Stimulated activated effector memory CD8-positive, alpha-beta T cell treated with anti-CD3 and anti-CD28 coated beads, Interleukin-12 subunit alpha, Interleukin-12 subunit beta, amount 100 ng/mL, for 72 hours (primary cell): ENCODE data around the gene SRGAP1.
"Not testable (repeated sequence)": the region's sequence is repeated elsewhere in the genome, so short reads cannot be mapped to it uniquely, and the experiment has no call there.

Experiments
- ATAC-seq: fragments of 150-1000 bp; cut with Tn5 transposase; 2 replicates; pipeline ENCODE4 v1.10.0; 2021
- DNase-seq, 2 donors: peaks; one replicate each; pipeline ENCODE4 v3.0.0; 2021 to 2022; ENCODE audit warnings: low spot score in 2 of 2
- H3K27ac Mint-ChIP-seq: one replicate; pipeline ENCODE4 v1.8.0; 2022; ENCODE audit warnings: mild to moderate bottlenecking, mixed read lengths
- H3K36me3 Mint-ChIP-seq: one replicate; pipeline ENCODE4 v1.8.0; 2022; ENCODE audit warnings: mild to moderate bottlenecking, mixed read lengths
- H3K4me1 Mint-ChIP-seq: one replicate; pipeline ENCODE4 v1.8.0; 2022; ENCODE audit warnings: mixed read lengths
- H3K4me3 Mint-ChIP-seq: one replicate; pipeline ENCODE4 v1.8.0; 2022; ENCODE audit warnings: mild to moderate bottlenecking, mixed read lengths
- H3K9me3 Mint-ChIP-seq: one replicate; pipeline ENCODE4 v1.8.0; 2022; ENCODE audit warnings: mixed read lengths

SRGAP1 gene

DNA sequence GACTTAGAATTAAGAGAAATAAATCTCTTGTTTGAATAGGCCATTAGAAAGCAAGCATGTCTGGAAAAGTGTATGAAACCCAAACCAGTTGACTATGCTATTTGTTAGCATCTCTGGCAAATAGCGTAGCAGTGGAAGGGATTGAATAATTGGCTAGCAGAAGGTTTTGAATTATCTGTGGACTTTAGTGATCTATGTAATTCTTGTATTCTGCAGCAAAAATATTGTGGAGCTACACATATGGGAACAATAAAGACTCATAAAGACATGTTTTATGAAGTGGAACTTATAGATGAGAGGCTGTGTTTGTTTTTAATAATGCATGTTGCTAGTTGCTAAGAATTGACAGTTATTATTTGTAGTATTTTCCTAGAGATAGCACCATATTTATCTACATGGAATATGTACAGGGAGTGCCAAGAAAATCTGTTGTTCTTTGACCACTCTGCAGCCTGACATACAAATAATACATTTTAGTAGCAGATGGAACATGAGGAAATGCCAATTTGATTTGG is 4.7 kb downstream of the SRGAP1 start:
- no peak for DNase-seq
- H3K27ac Mint-ChIP-seq: no peak overlapping the region
- no peak for ATAC-seq
- H3K4me3 Mint-ChIP-seq: no peak overlapping the region
- peaks cover 9% of the 10 kb centered on the region for H3K4me1 Mint-ChIP-seq
- H3K36me3 Mint-ChIP-seq: no peaks in the 10 kb centered on the region
- no peaks in the 10 kb centered on the region for H3K9me3 Mint-ChIP-seq

DNA sequence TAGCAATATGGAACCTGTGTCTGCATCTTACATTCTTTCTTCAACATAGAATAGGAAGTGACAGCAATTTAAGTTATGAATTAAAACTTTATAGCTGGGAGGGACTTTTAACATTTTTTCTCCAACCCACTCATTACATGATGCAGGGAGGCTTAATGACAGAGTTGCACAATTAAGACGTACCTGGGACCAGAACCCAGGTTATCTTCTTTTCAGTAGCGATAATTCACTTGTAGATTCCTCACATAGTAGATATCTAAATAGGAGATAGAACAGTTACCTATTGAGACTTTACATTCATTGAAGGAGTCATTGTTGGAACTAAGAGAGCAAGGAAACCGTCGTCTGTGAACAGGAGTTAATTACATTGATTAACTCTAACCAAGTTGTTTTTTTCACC is 5.1 kb downstream of the SRGAP1 start:
- DNase-seq: no peak
- H3K4me1 Mint-ChIP-seq: peaks cover 6% of the 10 kb centered on the region
- no peak overlapping the region for H3K27ac Mint-ChIP-seq
- no peaks in the 10 kb centered on the region for H3K36me3 Mint-ChIP-seq
- no peaks in the 10 kb centered on the region for H3K9me3 Mint-ChIP-seq
- no peak overlapping the region for H3K4me3 Mint-ChIP-seq
- no peak for ATAC-seq

DNA sequence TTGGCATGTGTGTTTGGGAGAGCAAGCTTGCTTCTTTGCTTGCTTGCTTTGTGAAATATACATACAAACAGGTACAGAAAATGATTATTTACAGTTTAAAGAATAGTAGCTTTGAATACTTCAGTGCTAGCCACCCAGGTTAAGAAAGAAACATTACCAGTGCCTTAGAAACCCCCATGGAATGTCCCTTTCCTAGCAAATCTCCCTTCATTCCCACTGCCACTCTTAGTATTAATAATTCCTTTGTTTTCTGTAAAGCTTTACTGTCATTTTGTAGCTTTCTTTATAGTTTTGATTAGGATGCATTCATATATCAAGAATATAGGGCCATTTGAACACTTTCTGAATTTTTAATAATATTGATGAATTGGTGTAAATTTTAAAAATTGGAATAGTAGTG is 9.5 kb downstream of the SRGAP1 start:
- Mint-ChIP-seq H3K36me3 (no peaks in the 10 kb centered on the region), H3K9me3 (no peaks in the 10 kb centered on the region), H3K27ac (no peak overlapping the region), H3K4me1 (no peaks in the 10 kb centered on the region), H3K4me3 (no peak overlapping the region)
- DNase-seq (no peak), ATAC-seq (no peak)

DNA sequence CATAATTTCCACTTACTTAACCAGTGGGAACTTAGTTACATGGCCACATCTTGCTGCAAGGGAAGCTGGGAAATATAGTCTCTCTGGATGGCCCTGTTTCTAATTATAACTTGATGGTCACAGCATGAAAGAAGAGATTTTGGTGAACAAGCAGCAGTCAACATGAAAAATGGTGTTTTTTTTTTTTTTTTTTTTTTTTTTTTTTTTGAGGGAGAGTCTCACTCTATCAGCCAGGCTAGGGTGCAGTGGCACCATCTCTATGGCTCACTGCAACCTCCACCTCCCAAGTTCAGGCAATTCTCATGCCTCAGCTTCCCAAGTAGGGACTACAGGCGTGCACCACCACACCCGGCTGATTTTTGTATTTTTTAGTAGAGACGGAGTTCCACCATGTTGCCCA is 10.8 kb downstream of the SRGAP1 start:
- ATAC-seq (no peak), DNase-seq (no peak)
- Mint-ChIP-seq H3K9me3 (no peaks in the 10 kb centered on the region), H3K4me3 (no peak overlapping the region), H3K27ac (no peak overlapping the region), H3K4me1 (no peaks in the 10 kb centered on the region), H3K36me3 (no peaks in the 10 kb centered on the region)

DNA sequence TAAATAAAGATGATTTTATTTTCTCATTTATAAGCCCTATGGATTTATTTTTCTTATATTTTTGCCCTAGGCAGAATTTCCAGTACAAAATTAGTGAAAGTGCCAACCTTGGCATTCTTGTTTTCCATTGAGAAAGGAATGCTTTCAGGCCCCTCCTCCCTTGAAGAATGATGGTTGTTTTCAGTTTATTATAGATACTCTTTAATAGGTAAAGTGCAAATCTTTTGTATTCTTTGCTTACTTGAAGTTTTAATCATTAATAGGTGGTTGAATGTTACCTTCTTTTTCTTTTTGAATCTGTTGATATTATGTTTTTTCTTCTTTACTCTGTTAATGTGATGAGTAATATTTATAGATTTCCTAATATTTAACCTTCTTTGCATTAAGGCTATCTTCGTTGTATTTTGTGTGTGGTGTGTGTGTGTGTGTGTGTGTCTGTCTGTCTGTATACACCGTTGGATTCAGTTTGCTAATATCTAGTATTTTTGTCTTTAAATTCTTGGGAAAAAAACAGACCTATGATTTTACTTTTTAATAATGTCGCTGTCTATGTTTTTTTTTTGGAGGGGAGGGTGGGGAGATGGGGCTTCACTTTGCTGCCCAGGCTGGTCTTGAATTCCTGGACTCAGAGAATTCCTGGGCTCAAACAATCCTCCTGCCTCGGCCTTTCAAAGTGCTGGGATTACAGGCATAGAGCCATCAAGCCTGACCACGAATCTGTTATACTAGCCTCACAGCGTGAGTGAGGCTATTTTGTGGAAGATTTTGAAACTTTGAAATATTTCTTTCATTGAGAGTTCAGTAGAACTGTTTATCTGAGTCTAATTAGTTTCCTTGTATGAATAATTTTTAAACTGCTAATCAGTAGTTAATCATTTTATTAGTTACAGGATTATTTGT is 13.5 kb downstream of the SRGAP1 start:
- Mint-ChIP-seq H3K27ac (no peak overlapping the region), H3K4me1 (no peaks in the 10 kb centered on the region), H3K4me3 (no peak overlapping the region), H3K36me3 (no peaks in the 10 kb centered on the region), H3K9me3 (no peaks in the 10 kb centered on the region)
- ATAC-seq: no peak
- no peak for DNase-seq

DNA sequence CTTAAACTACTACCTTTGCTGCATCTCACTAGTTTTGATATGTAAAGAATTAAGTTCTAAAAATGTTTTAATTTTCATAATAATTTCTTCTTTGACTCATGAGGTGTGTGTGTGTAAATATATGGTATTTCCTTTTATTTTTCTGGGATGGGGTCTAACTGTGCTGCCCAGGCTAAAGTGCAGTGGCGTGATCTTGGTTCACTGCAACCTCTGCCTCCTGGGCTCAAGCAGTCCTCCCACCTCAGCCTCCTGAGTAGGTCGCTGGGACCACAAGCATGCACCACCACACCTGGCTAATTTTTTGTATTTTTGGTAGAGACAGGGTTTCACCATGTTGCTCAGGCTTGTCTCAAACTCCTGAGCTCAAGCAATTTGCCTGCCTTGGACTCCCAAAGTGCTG is 15.4 kb downstream of the SRGAP1 start:
- H3K4me3 Mint-ChIP-seq, H3K4me1 Mint-ChIP-seq, H3K9me3 Mint-ChIP-seq, DNase-seq, H3K27ac Mint-ChIP-seq, H3K36me3 Mint-ChIP-seq, ATAC-seq: not testable (repeated sequence)

DNA sequence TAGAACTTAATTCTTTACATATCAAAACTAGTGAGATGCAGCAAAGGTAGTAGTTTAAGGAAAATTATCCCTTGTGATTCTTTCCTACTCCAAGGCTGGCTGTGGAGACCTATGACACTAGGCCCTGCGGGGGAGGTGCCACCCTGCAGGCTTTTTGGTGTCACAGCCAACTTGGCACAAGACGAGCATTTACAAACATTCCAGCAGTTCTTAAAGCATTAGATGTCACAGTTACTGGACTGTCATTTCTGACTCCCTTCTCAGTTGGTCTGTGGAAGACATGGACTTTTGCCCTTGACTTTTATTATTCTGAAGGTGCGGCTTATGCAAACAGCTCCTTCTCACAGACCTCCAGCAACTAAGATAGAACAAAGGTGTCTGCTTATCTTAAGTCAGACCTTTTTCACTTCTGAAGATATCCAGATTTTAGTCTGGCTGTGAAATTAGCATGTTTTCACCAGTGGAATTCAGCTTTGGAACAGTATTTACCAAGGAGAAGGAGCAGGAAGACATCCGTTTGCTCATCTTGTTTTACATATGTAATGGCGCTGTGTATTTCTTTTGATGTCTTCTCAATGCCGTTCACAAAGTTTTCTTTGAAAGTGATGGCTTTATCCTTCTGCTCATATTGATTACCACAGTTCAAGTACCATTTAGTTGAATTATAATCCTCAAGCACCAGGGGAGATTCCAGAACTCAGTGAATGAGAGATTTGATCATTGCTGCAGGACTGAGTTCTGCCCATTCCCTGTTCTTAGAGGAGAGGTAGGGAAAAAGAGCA is 17.9 kb downstream of the SRGAP1 start:
- Mint-ChIP-seq H3K4me1 (no peaks in the 10 kb centered on the region), H3K27ac (no peak overlapping the region), H3K9me3 (no peaks in the 10 kb centered on the region), H3K36me3 (no peaks in the 10 kb centered on the region), H3K4me3 (no peak overlapping the region)
- DNase-seq (no peak), ATAC-seq (no peak)

DNA sequence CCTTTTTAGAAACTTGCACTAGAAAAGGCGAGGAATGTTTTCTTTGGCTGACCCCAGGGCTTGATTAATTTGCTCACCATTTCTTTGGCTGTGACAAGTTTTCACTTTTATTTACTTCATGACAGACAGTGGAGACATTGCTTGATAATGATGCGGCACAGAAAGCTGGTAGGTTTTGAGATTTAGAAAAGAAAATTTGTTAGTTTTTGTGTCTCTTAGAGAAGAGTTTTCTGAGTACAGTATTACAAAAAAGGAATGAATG is 18.4 kb downstream of the SRGAP1 start:
- Mint-ChIP-seq H3K4me3 (no peak overlapping the region), H3K27ac (no peak overlapping the region), H3K36me3 (no peaks in the 10 kb centered on the region), H3K4me1 (no peaks in the 10 kb centered on the region), H3K9me3 (no peaks in the 10 kb centered on the region)
- ATAC-seq: no peak
- DNase-seq: no peak

DNA sequence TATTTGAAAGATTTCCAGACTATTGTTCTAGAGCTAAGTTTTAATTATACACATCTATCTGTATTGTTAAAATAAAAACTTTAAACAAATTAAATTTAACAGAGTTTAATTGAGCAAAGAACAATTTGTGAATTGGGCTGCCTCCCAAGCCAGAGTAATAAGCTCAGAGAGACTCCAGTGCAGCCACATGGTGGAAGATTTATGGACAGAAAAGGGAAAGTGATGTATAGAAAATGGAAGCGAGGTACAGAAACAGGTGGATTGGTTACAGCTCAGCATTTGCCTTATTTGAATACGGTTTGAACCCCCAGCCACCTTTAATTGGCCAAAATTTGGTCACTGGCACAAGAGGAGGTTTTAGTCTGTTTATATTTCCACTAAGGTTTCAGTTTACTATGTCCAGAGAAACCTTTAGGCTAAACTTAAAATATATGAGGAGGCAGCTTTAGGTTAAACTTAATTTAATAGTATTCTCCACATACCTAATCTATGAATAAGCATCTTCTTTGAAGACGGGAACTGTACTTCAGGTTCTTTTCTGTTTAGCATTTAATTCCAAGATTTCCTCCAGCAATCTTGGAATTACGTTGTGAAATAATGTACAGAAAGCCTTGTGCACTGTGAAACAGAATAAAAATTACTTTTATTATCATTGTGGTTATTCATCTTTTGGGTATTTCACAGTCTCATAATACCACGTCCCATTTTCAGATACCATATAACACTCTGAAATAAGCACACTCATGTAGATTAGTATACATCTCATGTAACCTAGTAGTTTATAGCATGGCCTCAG is 19.4 kb downstream of the SRGAP1 start:
- Mint-ChIP-seq H3K9me3 (no peaks in the 10 kb centered on the region), H3K27ac (no peak overlapping the region), H3K4me3 (no peak overlapping the region), H3K4me1 (no peaks in the 10 kb centered on the region), H3K36me3 (no peaks in the 10 kb centered on the region)
- no peak for DNase-seq
- ATAC-seq: no peak

DNA sequence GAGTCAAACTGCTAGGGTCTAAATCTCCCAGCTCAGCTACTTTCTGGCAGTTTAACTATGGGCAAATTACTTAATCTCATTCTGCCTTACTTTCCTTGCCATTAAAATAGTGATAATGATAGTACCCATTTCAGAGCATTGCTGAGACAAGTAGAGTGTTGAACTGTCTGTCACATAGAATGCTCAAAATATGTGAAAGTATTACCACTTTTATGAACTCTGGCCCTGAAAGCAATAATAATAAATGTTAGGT is 19.9 kb downstream of the SRGAP1 start:
- H3K9me3 Mint-ChIP-seq: no peaks in the 10 kb centered on the region
- H3K4me1 Mint-ChIP-seq: no peaks in the 10 kb centered on the region
- no peak overlapping the region for H3K27ac Mint-ChIP-seq
- H3K36me3 Mint-ChIP-seq: no peaks in the 10 kb centered on the region
- H3K4me3 Mint-ChIP-seq: no peak overlapping the region
- no peak for DNase-seq
- ATAC-seq: no peak

DNA sequence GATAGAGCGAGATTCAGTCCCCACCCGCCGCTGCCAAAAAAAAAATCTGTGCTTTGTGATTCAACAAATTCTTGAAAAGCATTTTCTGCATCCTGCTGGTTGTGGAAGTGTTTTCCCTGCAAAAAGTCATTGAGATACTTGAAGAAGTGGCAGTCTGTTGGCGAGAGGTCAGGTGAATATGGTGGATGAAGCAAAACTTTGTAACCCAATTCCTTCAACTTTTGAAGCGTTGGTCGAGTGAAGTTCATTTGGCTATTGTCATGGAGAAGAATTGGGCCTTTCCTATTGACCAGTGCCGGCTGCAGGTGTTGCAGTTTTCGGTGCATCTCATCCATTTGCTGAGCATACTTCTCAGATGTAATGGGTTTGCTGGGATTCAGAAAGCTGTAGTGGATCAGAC is 20.9 kb downstream of the SRGAP1 start:
- H3K27ac Mint-ChIP-seq: no peak overlapping the region
- H3K4me1 Mint-ChIP-seq: no peaks in the 10 kb centered on the region
- no peak overlapping the region for H3K4me3 Mint-ChIP-seq
- no peaks in the 10 kb centered on the region for H3K9me3 Mint-ChIP-seq
- ATAC-seq: no peak
- no peak for DNase-seq
- H3K36me3 Mint-ChIP-seq: no peaks in the 10 kb centered on the region

DNA sequence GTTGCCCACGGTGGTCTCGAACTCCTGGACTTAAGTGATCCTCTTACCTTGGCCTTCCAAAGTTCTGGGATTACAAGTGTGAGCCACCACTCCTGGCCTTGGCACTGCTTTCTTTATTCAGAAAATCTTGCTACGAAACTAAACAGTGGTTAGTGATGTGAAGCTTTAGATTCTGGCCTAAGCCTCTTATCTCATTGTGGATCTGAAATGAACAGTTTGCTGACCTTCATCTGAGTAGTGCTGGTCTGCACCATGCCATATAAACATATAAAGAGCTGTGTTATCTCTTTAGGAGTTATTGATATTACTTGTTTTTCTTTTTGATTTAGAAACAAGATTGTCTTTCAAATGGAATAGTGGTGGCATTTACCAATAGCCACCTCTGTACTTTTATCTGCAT is 22.6 kb downstream of the SRGAP1 start:
- Mint-ChIP-seq H3K27ac (no peak overlapping the region), H3K4me3 (no peak overlapping the region), H3K4me1 (no peaks in the 10 kb centered on the region), H3K36me3 (no peaks in the 10 kb centered on the region), H3K9me3 (no peaks in the 10 kb centered on the region)
- DNase-seq: no peak
- ATAC-seq: no peak

DNA sequence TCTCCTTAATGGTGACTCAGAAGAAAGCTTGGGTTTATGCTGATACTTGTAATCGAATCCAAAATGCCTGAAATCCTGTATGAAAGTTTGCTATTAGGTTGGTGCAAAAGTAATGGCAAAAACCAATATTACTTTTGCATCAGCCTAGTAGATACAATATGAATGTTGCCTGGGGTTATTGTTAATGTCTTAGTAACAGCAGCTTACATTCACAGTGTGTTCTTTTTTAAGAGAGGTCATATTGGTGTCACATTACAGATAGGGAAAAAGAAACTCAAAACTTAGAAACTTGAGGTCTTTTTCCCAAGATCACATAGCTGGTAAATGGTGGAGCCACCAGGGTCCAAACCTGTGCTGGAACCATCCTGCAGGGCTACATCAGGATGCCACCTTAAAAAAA is 25.2 kb downstream of the SRGAP1 start:
- ATAC-seq (no peak), DNase-seq (no peak)
- H3K36me3 Mint-ChIP-seq: no peaks in the 10 kb centered on the region
- H3K9me3 Mint-ChIP-seq: no peaks in the 10 kb centered on the region
- no peaks in the 10 kb centered on the region for H3K4me1 Mint-ChIP-seq
- H3K27ac Mint-ChIP-seq: no peak overlapping the region
- no peak overlapping the region for H3K4me3 Mint-ChIP-seq

DNA sequence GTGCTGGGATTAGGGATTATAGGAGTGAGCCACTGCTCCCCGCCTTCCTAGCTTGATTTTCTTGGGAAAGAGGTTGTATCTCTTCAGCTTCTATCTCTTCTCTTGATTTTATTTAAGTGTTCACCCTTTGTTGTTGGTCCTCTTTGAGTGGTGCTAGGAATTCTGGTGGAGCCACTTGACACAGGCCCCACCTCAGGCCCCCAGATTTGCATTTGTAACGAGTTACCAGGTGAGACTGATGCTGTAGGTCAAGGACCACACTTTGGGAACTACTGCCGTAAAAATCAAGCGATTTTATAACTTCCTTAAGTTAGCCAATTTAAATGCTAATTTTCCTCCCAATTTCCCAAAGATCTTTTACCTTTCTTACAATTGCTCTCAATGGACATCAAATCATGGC is 26.3 kb downstream of the SRGAP1 start:
- Mint-ChIP-seq H3K4me1 (no peaks in the 10 kb centered on the region), H3K4me3 (no peak overlapping the region), H3K36me3 (no peaks in the 10 kb centered on the region), H3K9me3 (no peaks in the 10 kb centered on the region), H3K27ac (no peak overlapping the region)
- ATAC-seq (no peak), DNase-seq (no peak)

DNA sequence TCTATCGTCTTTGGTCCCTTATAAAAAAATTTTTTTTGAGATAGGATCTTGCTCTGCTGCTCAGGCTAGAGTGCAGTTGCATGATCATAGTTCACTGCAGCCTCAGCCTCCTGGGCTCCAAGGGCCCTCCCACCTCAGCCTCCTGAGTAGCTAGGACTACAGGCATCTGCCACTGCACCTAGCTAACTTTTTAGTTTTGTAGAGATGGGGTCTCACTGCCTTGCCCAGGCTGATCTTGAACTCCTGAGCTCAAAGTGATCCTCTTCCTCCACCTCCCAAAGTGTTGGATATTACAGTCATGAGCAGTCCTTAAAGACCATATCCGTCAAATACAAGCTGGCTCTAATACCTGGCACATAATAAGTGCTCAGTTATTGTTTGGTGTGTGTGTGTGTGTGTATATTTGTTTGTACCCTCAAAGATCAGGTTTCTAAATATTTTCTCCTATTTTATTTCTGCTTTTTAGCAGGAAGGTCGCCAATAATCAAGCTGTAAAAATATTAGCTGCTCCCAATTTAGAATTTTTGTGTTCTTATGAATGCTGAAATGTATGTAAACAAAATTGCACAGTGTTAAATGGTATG is 30.5 kb downstream of the SRGAP1 start:
- DNase-seq (no peak), ATAC-seq (no peak)
- H3K4me1 Mint-ChIP-seq: no peaks in the 10 kb centered on the region
- H3K4me3 Mint-ChIP-seq: no peak overlapping the region
- no peaks in the 10 kb centered on the region for H3K9me3 Mint-ChIP-seq
- H3K36me3 Mint-ChIP-seq: no peaks in the 10 kb centered on the region
- no peak overlapping the region for H3K27ac Mint-ChIP-seq
